ENCODE results near the gene SEC14L2. TPM values are rescaled to one million over a fixed set of nuclear protein-coding genes. Genes with fewer than 3 reads are reported as not detected.

The SEC14L2 gene
- total and polyA plus RNA-seq, 10 of the 15 experiments (the other 5 are each of a cell fraction or from before 2014, with no cell fraction given): 0.08 to 4.0 (median 0.48) TPM

- TF ChIP-seq ZBTB40 (IDR thresholded peaks at IDR 0.05; ENCODE audit: borderline replicate concordance) (no peak), ZNF622 (IDR thresholded peaks at IDR 0.05) (no peak), SMAD5 (IDR thresholded peaks at IDR 0.05; ENCODE audit: low read depth) (no peak), NBN (IDR thresholded peaks at IDR 0.05) (no peak), ZNF384 (IDR thresholded peaks at IDR 0.05; ENCODE audit: borderline replicate concordance, low read depth, low read length) (no peak), E2F8 (IDR thresholded peaks at IDR 0.05; ENCODE audit: low read depth, partially characterized antibody) (no peak), ESRRA (IDR thresholded peaks at IDR 0.05; ENCODE audit: low read length) (no peak), EGR1 (IDR thresholded peaks at IDR 0.05; ENCODE audit: borderline replicate concordance in 1 of 2, low read depth in 2 of 2, low read length in 2 of 2) (no peak), TAF1 (IDR thresholded peaks at IDR 0.05; ENCODE audit: borderline replicate concordance, low read depth, low read length) (no peak), EED (IDR thresholded peaks at IDR 0.05; ENCODE audit: low read depth) (no peak), RELA (IDR thresholded peaks at IDR 0.05; ENCODE audit: borderline replicate concordance, partially characterized antibody) (no peak), IKZF2 (IDR thresholded peaks at IDR 0.05) (no peak), CUX1 (IDR thresholded peaks at IDR 0.05; ENCODE audit: insufficient replicate concordance, low read depth, low read length) (no peak)
Observed at GRCh38 chr22:30469165-30469564, 72.3 kb downstream of the SEC14L2 start (continued).

All from GM12878 (cell line).